HepG2 (cell line): ENCODE measurements around the gene PDIK1L. TPM values are rescaled to one million over a fixed set of nuclear protein-coding genes. Genes with fewer than 3 reads are reported as not detected.

Source experiments
- ATAC-seq: fragments of 200-7000 bp; cut with Tn5 transposase; 3 replicates; pipeline ENCODE4 v1.9.1; 2020; ENCODE audit warnings: mild to moderate bottlenecking, moderate library complexity
- BruUV-seq: library from RNA; stranded (reverse); fragments of 400-500 nt; replicated peaks from 2 replicates; lab custom pipeline; 2021; lab: Mats Ljungman, UMichigan
- CTCF ChIA-PET: fragments of 300-600 bp; formaldehyde crosslinking; extraction: SDS; loops from one replicate; lab custom pipeline; 2021; ENCODE audit warnings: low total read pairs, inconsistent platforms, low intra/inter-chr PET ratio; lab: Yijun Ruan, JAX
- POLR2A ChIA-PET: fragments of 350-600 bp; sonication (Branson Sonifier 250); formaldehyde crosslinking; loops from one replicate; lab custom pipeline; 2020; ENCODE audit warnings: antibody characterized with exemption, inconsistent platforms; lab: Yijun Ruan, JAX
- DNase-seq: peaks from one replicate; pipeline ENCODE4 v3.0.0-alpha.2; 2015; ENCODE audit warnings: low spot score
- FAIRE-seq: peaks from 3 replicates; lab custom pipeline; 2011; peaks lifted over from hg19 to GRCh38; lab: Jason Lieb, UNC
- H2AFZ ChIP-seq: one replicate; pipeline ENCODE4 v1.6.1; 2011; ENCODE audit warnings: low read length, inconsistent platforms
- H3K27ac ChIP-seq: fragments of 300-600 bp; 3 replicates; pipeline ENCODE4 v1.8.0; 2011; ENCODE audit warnings: mixed run types, mild to moderate bottlenecking, mixed read lengths, low read length, inconsistent platforms; ENCODE audit not compliant: insufficient read depth; ENCODE audit errors: extremely low read length
- H3K27me3 ChIP-seq, 2 experiments: fragments of 200-600 bp in 1 of 2; 2 replicates in 1 of 2; 3 replicates in 1 of 2; pipeline versions ENCODE4 v1.6.0 to v1.8.0; 2011; ENCODE audit warnings: low read length in 2 of 2, mild to moderate bottlenecking in 2 of 2, moderate library complexity in 2 of 2, inconsistent platforms in 1 of 2; ENCODE audit not compliant: insufficient read depth in 2 of 2, control insufficient read depth in 1 of 2
- H3K36me3 ChIP-seq, 2 experiments: fragments of 200-600 bp in 1 of 2; replicated peaks in 1 of 2; 2 replicates in 1 of 2; 3 replicates in 1 of 2; pipeline versions ENCODE4 v1.5.1 to v1.8.0; 2011; ENCODE audit warnings: low read length in 2 of 2, inconsistent platforms in 1 of 2; ENCODE audit not compliant: insufficient read depth in 2 of 2, control insufficient read depth in 1 of 2
- H3K4me1 ChIP-seq: 2 replicates; pipeline ENCODE4 v1.5.1; 2012; ENCODE audit warnings: low read length, inconsistent platforms; ENCODE audit not compliant: insufficient read depth
- H3K4me2 ChIP-seq: 2 replicates; pipeline ENCODE4 v1.6.0; 2011; ENCODE audit warnings: low read depth, low read length, inconsistent platforms
- H3K4me3 ChIP-seq, 3 experiments: fragments of 200-600 bp in 1 of 3; sonication (generic), shearing (Covaris generic) in 1 of 3; replicated peaks in 1 of 3; 2 replicates each; pipeline ENCODE4 v1.5.1; 2011 to 2016; ENCODE audit warnings: low read length in 3 of 3, inconsistent platforms in 2 of 3, low read depth in 2 of 3, mild to moderate bottlenecking in 2 of 3, control low read depth in 1 of 3, mixed read lengths in 1 of 3; ENCODE audit not compliant: insufficient read depth in 1 of 3
- H3K79me2 ChIP-seq: one replicate; pipeline ENCODE4 v1.6.1; 2011; ENCODE audit warnings: low read length, inconsistent platforms; ENCODE audit not compliant: insufficient read depth
- H3K9ac ChIP-seq: 2 replicates; pipeline ENCODE4 v1.6.0; 2011; ENCODE audit warnings: mild to moderate bottlenecking, low read depth, low read length, inconsistent platforms; ENCODE audit not compliant: insufficient read depth
- H3K9me3 ChIP-seq: 2 replicates; pipeline ENCODE4 v1.5.1; 2012; ENCODE audit warnings: mild to moderate bottlenecking, low read length
- H4K20me1 ChIP-seq: 2 replicates; pipeline ENCODE4 v1.6.0; 2011; ENCODE audit warnings: inconsistent platforms, mild to moderate bottlenecking, low read length, moderate library complexity; ENCODE audit not compliant: insufficient read depth
- BHLHE40 ChIP-seq: IDR thresholded peaks from 2 replicates; pipeline ENCODE4 v1.6.1; 2011; ENCODE audit warnings: low read length, improper control_type of control experiment
- HNF4G ChIP-seq, 2 experiments: sonication (generic) in 1 of 2; formaldehyde crosslinking in 1 of 2; IDR thresholded peaks; 2 replicates each; pipeline versions ENCODE4 v1.4.0 to v1.6.1; 2011 to 2020; ENCODE audit warnings: borderline replicate concordance in 2 of 2, low read depth in 2 of 2, mild to moderate bottlenecking in 2 of 2, low read length in 1 of 2, missing genetic modification reagents in 1 of 2, moderate library complexity in 1 of 2
- KLF6 ChIP-seq: IDR thresholded peaks from 2 replicates; pipeline ENCODE4 v1.8.0; 2016; ENCODE audit warnings: missing biosample characterization, missing genetic modification reagents
- NR2F6 ChIP-seq, 2 experiments: IDR thresholded peaks; 2 replicates each; pipeline ENCODE4 v1.6.1; 2016; ENCODE audit warnings: antibody characterized with exemption in 1 of 2, mild to moderate bottlenecking in 1 of 2
- TAF1 ChIP-seq: sonication (generic); formaldehyde crosslinking; IDR thresholded peaks from 2 replicates; pipeline ENCODE4 v1.4.0; 2020; ENCODE audit warnings: missing genetic modification reagents
- ZFP41 ChIP-seq: sonication (generic); formaldehyde crosslinking; IDR thresholded peaks from 2 replicates; pipeline ENCODE4 v1.4.0; 2020; ENCODE audit warnings: mild to moderate bottlenecking, missing genetic modification reagents, borderline replicate concordance
- WGBS: methylation state at CpG from one replicate; pipeline ENCODE4 v1.1.6; 2017; ENCODE audit warnings: low lambda C conversion rate; 5-methylcytosine and 5-hydroxymethylcytosine counted together
- in situ Hi-C: cut with HindIII; loops from 2 replicates; pipeline ENCODE4 v1.10.0; 2017; ENCODE audit warnings: low pct_unique_long_range_greater_than_20kb; ENCODE audit not compliant: extremely low pct_ligation_motif_present
- intact Hi-C: fragments of 100-400 bp; cut with micrococcal nuclease; formaldehyde crosslinking; loops from one replicate; pipeline ENCODE4 v1.10.0; 2022; ENCODE audit not compliant: unreplicated experiment
- polyA plus RNA-seq, 8 experiments: library from polyadenylated mRNA; depleted of rRNA in 3 of 8; stranded (reverse) in 7 of 8; unstranded in 1 of 8; fragments of >200 nt; fragmentation: Illumina TruSeq in 4 of 8; extraction: Trizol in 4 of 8; gene quantifications; 2 replicates each; pipeline versions ENCODE4 v1.2.1 to v1.2.3, GENCODE V29; 2011 to 2016; ENCODE audit warnings: low read depth in 4 of 8, missing spikeins in 1 of 8, mixed read lengths in 1 of 8; ENCODE audit not compliant: insufficient read depth in 1 of 8
- total RNA-seq, 5 experiments: library from RNA; depleted of rRNA; stranded (reverse); fragments of >200 nt; fragmentation: Illumina TruSeq; extraction: Trizol; gene quantifications; 2 replicates each; pipeline ENCODE4 v1.2.3, GENCODE V29; 2016; ENCODE audit warnings: low read depth in 1 of 5

Gene PDIK1L
- total and polyA plus RNA-seq, 2 of the 13 experiments (the other 11 are each of a cell fraction or from before 2014, with no cell fraction given), result 1.9 to 4.6 TPM

GRCh38 chr1:26070296-26070962 lies 41.2 kb upstream of the PDIK1L start:
- POLR2A ChIA-PET, result no interaction called here
- Histone ChIP-seq H3K27ac (no peak overlapping the region), H3K36me3 (no peaks in the 10 kb centered on the region), H4K20me1 (no peaks in the 10 kb centered on the region), H3K4me1 (peaks cover 14% of the 10 kb centered on the region; the same call in 1 of the 2 replicates), H3K4me2 (no peak overlapping the region), H3K79me2 (no peaks in the 10 kb centered on the region), H3K4me3 (no peak overlapping the region), H3K9ac (no peak overlapping the region), H2AFZ (no peak overlapping the region), H3K27me3 (peaks cover 5 to 48% of the 10 kb centered on the region in 2 experiments; a peak in 4 of 5 replicates), H3K9me3 (no peaks in the 10 kb centered on the region)
- BruUV-seq, result no TSS peak
- ATAC-seq, result no peak
- TF ChIP-seq BHLHE40 (no peak), TAF1 (CRISPR knock-in tag) (no peak)
- intact Hi-C loops, result no loop called here
- no peak for DNase-seq
- no peak for FAIRE-seq
- WGBS, result 37% methylated on average over 4 of the region's 4 CpGs
- CTCF ChIA-PET, result no interaction called here
- in situ Hi-C loops, result no loop called here

- ChIA-PET CTCF (no interaction called here), POLR2A (no interaction called here)
- no TSS peak for BruUV-seq
Observed at GRCh38 chr1:26070963-26071342, 40.7 kb upstream of the PDIK1L start.

More at GRCh38 chr1:26070963-26071342, 40.7 kb upstream of the PDIK1L start:
- H3K4me2 ChIP-seq, result no peak overlapping the region
- H3K9ac ChIP-seq, result no peak overlapping the region
- no peaks in the 10 kb centered on the region for H3K79me2 ChIP-seq
- ATAC-seq (no peak), DNase-seq (no peak)
- in situ Hi-C loops (no loop called here), intact Hi-C loops (no loop called here)
- H4K20me1 ChIP-seq, result no peaks in the 10 kb centered on the region
- no peak overlapping the region for H3K4me3 ChIP-seq
- H3K4me1 ChIP-seq, result peaks cover 13% of the 10 kb centered on the region; the same call in 1 of the 2 replicates
- peaks cover 5 to 43% of the 10 kb centered on the region in 2 experiments; a peak in 4 of 5 replicates for H3K27me3 ChIP-seq
- no peaks in the 10 kb centered on the region for H3K9me3 ChIP-seq
- H3K27ac ChIP-seq, result no peak overlapping the region
- H2AFZ ChIP-seq, result no peak overlapping the region
- TF ChIP-seq ZFP41 (CRISPR knock-in tag) (no peak), HNF4G (IDR thresholded peaks at IDR 0.05; ENCODE audit: borderline replicate concordance, low read depth, low read length) (no peak), HNF4G (CRISPR knock-in tag; IDR thresholded peaks at IDR 0.05; ENCODE audit: borderline replicate concordance, low read depth) (no peak), NR2F6 (IDR thresholded peaks at IDR 0.05) (no peak), NR2F6 (CRISPR knock-in tag; IDR thresholded peaks at IDR 0.05) (no peak), KLF6 (CRISPR knock-in tag) (no peak)
- TF ChIP-seq, all 625 proteins: peak for 0
- FAIRE-seq, result no peak
- 43% methylated on average over 6 of the region's 6 CpGs for WGBS
- no peaks in the 10 kb centered on the region for H3K36me3 ChIP-seq
